Liver (tissue), 9 donors: ENCODE results near the gene DSE. TPM values are rescaled to one million over a fixed set of nuclear protein-coding genes. Genes with fewer than 3 reads are reported as not detected.

ENCODE experiments used
- DNase-seq: peaks from one replicate; pipeline ENCODE4 v3.0.0-alpha.2; 2017; ENCODE audit warnings: low spot score
- H3K27ac ChIP-seq, 2 donors: one replicate each; pipeline ENCODE4 v1.7.0; 2013; ENCODE audit warnings: inconsistent platforms in 2 of 2, low read length in 2 of 2, control low read depth in 1 of 2, low read depth in 1 of 2, mild to moderate bottlenecking in 1 of 2
- H3K27me3 ChIP-seq, 4 donors: one replicate each; pipeline versions ENCODE4 v1.6.1 to v1.7.0; 2013; ENCODE audit warnings: low read length in 3 of 4, inconsistent platforms in 1 of 4, mild to moderate bottlenecking in 1 of 4, moderate library complexity in 1 of 4; ENCODE audit not compliant: control insufficient read depth in 4 of 4, insufficient read depth in 4 of 4
- H3K36me3 ChIP-seq, 4 donors: one replicate each; pipeline versions ENCODE4 v1.6.1 to v1.7.0; 2013; ENCODE audit warnings: low read length in 3 of 4, mild to moderate bottlenecking in 3 of 4, low read depth in 1 of 4, moderate library complexity in 1 of 4; ENCODE audit not compliant: control insufficient read depth in 4 of 4, insufficient read depth in 3 of 4
- H3K4me1 ChIP-seq, 4 donors: one replicate each; pipeline versions ENCODE4 v1.6.1 to v1.7.0; 2013; ENCODE audit warnings: low read length in 3 of 4, mild to moderate bottlenecking in 3 of 4, moderate library complexity in 1 of 4; ENCODE audit not compliant: control insufficient read depth in 4 of 4, insufficient read depth in 4 of 4
- H3K4me3 ChIP-seq, 3 donors: one replicate each; pipeline versions ENCODE4 v1.6.1 to v1.7.0; 2013; ENCODE audit warnings: low read length in 3 of 3, control low read depth in 1 of 3, low read depth in 1 of 3, mild to moderate bottlenecking in 1 of 3
- H3K9ac ChIP-seq, 2 donors: one replicate each; pipeline ENCODE4 v1.7.0; 2013; ENCODE audit warnings: low read length in 2 of 2, mild to moderate bottlenecking in 2 of 2, moderate library complexity in 2 of 2, control low read depth in 1 of 2, low read depth in 1 of 2
- H3K9me3 ChIP-seq, 4 donors: one replicate each; pipeline versions ENCODE4 v1.6.1 to v1.7.0; 2013; ENCODE audit warnings: low read length in 3 of 4; ENCODE audit not compliant: control insufficient read depth in 4 of 4
- ATF3 ChIP-seq: IDR thresholded peaks from 2 replicates; pipeline ENCODE4 v1.6.1; 2016; ENCODE audit warnings: antibody characterized with exemption
- EGR1 ChIP-seq, 2 donors: IDR thresholded peaks; 2 replicates each; pipeline ENCODE4 v1.6.1; 2016 to 2018; ENCODE audit warnings: antibody characterized with exemption in 2 of 2, low read depth in 2 of 2
- FOXA1 ChIP-seq: IDR thresholded peaks from 2 replicates; pipeline ENCODE4 v1.6.1; 2016; ENCODE audit warnings: antibody characterized with exemption
- FOXA2 ChIP-seq: IDR thresholded peaks from 2 replicates; pipeline ENCODE4 v1.6.1; 2016; ENCODE audit warnings: antibody characterized with exemption
- GABPA ChIP-seq, 2 donors: IDR thresholded peaks in 1 of 2; conservative IDR thresholded peaks in 1 of 2; 2 replicates each; pipeline ENCODE4 v1.6.1; 2016; ENCODE audit warnings: antibody characterized with exemption in 2 of 2, mild to moderate bottlenecking in 1 of 2, moderate library complexity in 1 of 2
- HNF4A ChIP-seq, 2 donors: conservative IDR thresholded peaks; 2 replicates each; pipeline ENCODE4 v1.6.1; 2016; ENCODE audit warnings: antibody characterized with exemption in 2 of 2, mild to moderate bottlenecking in 2 of 2
- HNF4G ChIP-seq: IDR thresholded peaks from 2 replicates; pipeline ENCODE4 v1.6.1; 2016; ENCODE audit warnings: antibody characterized with exemption
- JUND ChIP-seq, 2 donors: IDR thresholded peaks; 2 replicates each; pipeline ENCODE4 v1.6.1; 2016; ENCODE audit warnings: antibody characterized with exemption in 2 of 2
- NR2F2 ChIP-seq: IDR thresholded peaks from 2 replicates; pipeline ENCODE4 v1.6.1; 2016; ENCODE audit warnings: antibody characterized with exemption
- RAD21 ChIP-seq, 2 donors: IDR thresholded peaks; 2 replicates each; pipeline ENCODE4 v1.6.1; 2016; ENCODE audit warnings: antibody characterized with exemption in 2 of 2, mild to moderate bottlenecking in 2 of 2
- RXRA ChIP-seq, 2 donors: IDR thresholded peaks; 2 replicates each; pipeline ENCODE4 v1.6.1; 2017 to 2018; ENCODE audit warnings: antibody characterized with exemption in 2 of 2, mild to moderate bottlenecking in 1 of 2
- SP1 ChIP-seq: IDR thresholded peaks from 2 replicates; pipeline ENCODE4 v1.6.1; 2018; ENCODE audit warnings: antibody characterized with exemption, mild to moderate bottlenecking
- TAF1 ChIP-seq: conservative IDR thresholded peaks from 2 replicates; pipeline ENCODE4 v1.6.1; 2016; ENCODE audit warnings: antibody characterized with exemption, mild to moderate bottlenecking
- YY1 ChIP-seq: IDR thresholded peaks from 2 replicates; pipeline ENCODE4 v1.6.1; 2016; ENCODE audit warnings: antibody characterized with exemption, mild to moderate bottlenecking
- ZBTB33 ChIP-seq: IDR thresholded peaks from 2 replicates; pipeline ENCODE4 v1.6.1; 2016; ENCODE audit warnings: antibody characterized with exemption
- WGBS: extraction: QIAGEN DNeasy Blood & Tissue Kit; methylation state at CpG from one replicate; pipeline ENCODE4 v1.1.7; 2013; 5-methylcytosine and 5-hydroxymethylcytosine counted together
- polyA plus RNA-seq, 2 donors: library from polyadenylated mRNA; stranded (reverse) in 1 of 2; unstranded in 1 of 2; fragments of 200-250 nt in 1 of 2; fragments of >200 nt in 1 of 2; fragmentation: Nextera tagmentation in 1 of 2; extraction: Ambion mirVana in 1 of 2; gene quantifications; one replicate each; pipeline versions ENCODE4 v1.2.1 to v1.2.3, GENCODE V29; 2013 to 2015
- total RNA-seq, 2 donors: library from RNA; depleted of rRNA; stranded (reverse); fragments of >200 nt; gene quantifications; one replicate each; pipeline ENCODE4 v1.2.3, GENCODE V29; 2014
- TF ChIP-seq, protein P1 (sequence below): IDR thresholded peaks from 2 replicates; pipeline ENCODE4 v1.6.1; 2016; ENCODE audit warnings: antibody characterized with exemption
- TF ChIP-seq, protein P2 (sequence below): IDR thresholded peaks from 2 replicates; pipeline ENCODE4 v1.6.1; 2016; ENCODE audit warnings: antibody characterized with exemption, mild to moderate bottlenecking
- TF ChIP-seq, protein P3 (sequence below): fragments of 150-350 bp; IDR thresholded peaks from 2 replicates; pipeline ENCODE4 v1.5.1; 2017; ENCODE audit warnings: improper control_type of control experiment, low read depth, low read length; ENCODE audit not compliant: missing input control
- donor health status: healthy.
- donor health status: healthy.
- donor health status: healthy.
- donor health status: healthy.
- donor health status: healthy.

The DSE gene
- total and polyA plus RNA-seq, 4 donors, result 5.5 to 22.8 (median 9.6) TPM

- DNase-seq, result no peak
- Histone ChIP-seq H3K4me3 (no peak overlapping the region), H3K36me3 (no peaks in the 10 kb centered on the region), H3K27ac (no peak overlapping the region), H3K27me3 (no peaks in the 10 kb centered on the region), H3K9ac (no peak overlapping the region), H3K4me1 (peaks cover 0 to 15% (median 5%) of the 10 kb centered on the region in 4 donors), H3K9me3 (no peaks in the 10 kb centered on the region)
- WGBS, result 86% methylated on average over 1 of the region's 1 CpG
- no peak for TF ChIP-seq ATF3
- no peak for TF ChIP-seq FOXA2
- TF ChIP-seq, protein P1, sequence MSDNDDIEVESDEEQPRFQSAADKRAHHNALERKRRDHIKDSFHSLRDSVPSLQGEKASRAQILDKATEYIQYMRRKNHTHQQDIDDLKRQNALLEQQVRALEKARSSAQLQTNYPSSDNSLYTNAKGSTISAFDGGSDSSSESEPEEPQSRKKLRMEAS, result no peak
- TF ChIP-seq RAD21 (IDR thresholded peaks at IDR 0.05), result no peak
- no peak for TF ChIP-seq EGR1 (IDR thresholded peaks at IDR 0.05; ENCODE audit: low read depth in 2 of 2)
- no peak for TF ChIP-seq HNF4A (conservative IDR thresholded peaks at IDR 0.05)
- no peak for TF ChIP-seq GABPA (IDR thresholded peaks at IDR 0.05 in 1 of 2, conservative IDR thresholded peaks at IDR 0.05 in 1 of 2)
- no peak for TF ChIP-seq JUND (IDR thresholded peaks at IDR 0.05)
- TF ChIP-seq RXRA (IDR thresholded peaks at IDR 0.05), result no peak
Observed at GRCh38 chr6:116373940-116374339, 3.2 kb downstream of the DSE start.

DNA sequence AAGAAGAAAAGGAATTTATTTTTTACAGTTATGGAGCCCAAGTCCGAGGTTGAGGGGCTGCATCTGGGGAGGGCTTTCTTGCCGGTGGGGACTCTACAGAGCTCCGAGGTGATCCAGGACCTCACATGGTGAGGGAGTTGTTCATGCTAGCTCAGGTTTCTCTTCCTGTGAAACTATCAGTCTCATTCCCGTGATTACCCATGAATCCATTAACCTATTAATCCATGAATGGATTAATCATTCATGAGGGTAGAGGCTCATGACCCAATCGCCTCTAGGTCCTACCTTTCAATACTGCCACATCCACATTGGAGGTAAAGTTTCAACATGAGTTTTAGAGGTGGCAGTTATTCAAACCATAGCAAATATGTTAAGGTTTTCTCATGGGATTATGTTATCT is 3.8 kb downstream of the DSE start:
- no peak for DNase-seq
- H3K9ac ChIP-seq, result no peak overlapping the region
- no peaks in the 10 kb centered on the region for H3K27me3 ChIP-seq
- H3K4me1 ChIP-seq, result peaks cover 0 to 15% (median 5%) of the 10 kb centered on the region in 4 donors
- no peaks in the 10 kb centered on the region for H3K9me3 ChIP-seq
- WGBS, result 84% methylated on average over 5 of the region's 5 CpGs
- H3K27ac ChIP-seq, result no peak overlapping the region
- H3K4me3 ChIP-seq, result no peak overlapping the region
- no peaks in the 10 kb centered on the region for H3K36me3 ChIP-seq
- TF ChIP-seq GABPA (IDR thresholded peaks at IDR 0.05 in 1 of 2, conservative IDR thresholded peaks at IDR 0.05 in 1 of 2) (no peak), NR2F2 (no peak), JUND (IDR thresholded peaks at IDR 0.05) (no peak), TAF1 (no peak), SP1 (no peak), FOXA1 (no peak), EGR1 (IDR thresholded peaks at IDR 0.05; ENCODE audit: low read depth in 2 of 2) (no peak), RAD21 (IDR thresholded peaks at IDR 0.05) (no peak), ATF3 (no peak), ZBTB33 (no peak), YY1 (no peak), HNF4A (conservative IDR thresholded peaks at IDR 0.05) (no peak), RXRA (IDR thresholded peaks at IDR 0.05) (no peak), HNF4G (no peak), FOXA2 (no peak)
- TF ChIP-seq, protein P2, sequence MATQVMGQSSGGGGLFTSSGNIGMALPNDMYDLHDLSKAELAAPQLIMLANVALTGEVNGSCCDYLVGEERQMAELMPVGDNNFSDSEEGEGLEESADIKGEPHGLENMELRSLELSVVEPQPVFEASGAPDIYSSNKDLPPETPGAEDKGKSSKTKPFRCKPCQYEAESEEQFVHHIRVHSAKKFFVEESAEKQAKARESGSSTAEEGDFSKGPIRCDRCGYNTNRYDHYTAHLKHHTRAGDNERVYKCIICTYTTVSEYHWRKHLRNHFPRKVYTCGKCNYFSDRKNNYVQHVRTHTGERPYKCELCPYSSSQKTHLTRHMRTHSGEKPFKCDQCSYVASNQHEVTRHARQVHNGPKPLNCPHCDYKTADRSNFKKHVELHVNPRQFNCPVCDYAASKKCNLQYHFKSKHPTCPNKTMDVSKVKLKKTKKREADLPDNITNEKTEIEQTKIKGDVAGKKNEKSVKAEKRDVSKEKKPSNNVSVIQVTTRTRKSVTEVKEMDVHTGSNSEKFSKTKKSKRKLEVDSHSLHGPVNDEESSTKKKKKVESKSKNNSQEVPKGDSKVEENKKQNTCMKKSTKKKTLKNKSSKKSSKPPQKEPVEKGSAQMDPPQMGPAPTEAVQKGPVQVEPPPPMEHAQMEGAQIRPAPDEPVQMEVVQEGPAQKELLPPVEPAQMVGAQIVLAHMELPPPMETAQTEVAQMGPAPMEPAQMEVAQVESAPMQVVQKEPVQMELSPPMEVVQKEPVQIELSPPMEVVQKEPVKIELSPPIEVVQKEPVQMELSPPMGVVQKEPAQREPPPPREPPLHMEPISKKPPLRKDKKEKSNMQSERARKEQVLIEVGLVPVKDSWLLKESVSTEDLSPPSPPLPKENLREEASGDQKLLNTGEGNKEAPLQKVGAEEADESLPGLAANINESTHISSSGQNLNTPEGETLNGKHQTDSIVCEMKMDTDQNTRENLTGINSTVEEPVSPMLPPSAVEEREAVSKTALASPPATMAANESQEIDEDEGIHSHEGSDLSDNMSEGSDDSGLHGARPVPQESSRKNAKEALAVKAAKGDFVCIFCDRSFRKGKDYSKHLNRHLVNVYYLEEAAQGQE, result no peak
- TF ChIP-seq, protein P3, sequence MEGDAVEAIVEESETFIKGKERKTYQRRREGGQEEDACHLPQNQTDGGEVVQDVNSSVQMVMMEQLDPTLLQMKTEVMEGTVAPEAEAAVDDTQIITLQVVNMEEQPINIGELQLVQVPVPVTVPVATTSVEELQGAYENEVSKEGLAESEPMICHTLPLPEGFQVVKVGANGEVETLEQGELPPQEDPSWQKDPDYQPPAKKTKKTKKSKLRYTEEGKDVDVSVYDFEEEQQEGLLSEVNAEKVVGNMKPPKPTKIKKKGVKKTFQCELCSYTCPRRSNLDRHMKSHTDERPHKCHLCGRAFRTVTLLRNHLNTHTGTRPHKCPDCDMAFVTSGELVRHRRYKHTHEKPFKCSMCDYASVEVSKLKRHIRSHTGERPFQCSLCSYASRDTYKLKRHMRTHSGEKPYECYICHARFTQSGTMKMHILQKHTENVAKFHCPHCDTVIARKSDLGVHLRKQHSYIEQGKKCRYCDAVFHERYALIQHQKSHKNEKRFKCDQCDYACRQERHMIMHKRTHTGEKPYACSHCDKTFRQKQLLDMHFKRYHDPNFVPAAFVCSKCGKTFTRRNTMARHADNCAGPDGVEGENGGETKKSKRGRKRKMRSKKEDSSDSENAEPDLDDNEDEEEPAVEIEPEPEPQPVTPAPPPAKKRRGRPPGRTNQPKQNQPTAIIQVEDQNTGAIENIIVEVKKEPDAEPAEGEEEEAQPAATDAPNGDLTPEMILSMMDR, result no peak
- TF ChIP-seq, protein P1, result no peak
